Breast epithelium (tissue), 4 donors: Measurements from ENCODE around the gene SPEN. TPM values are rescaled to one million over a fixed set of nuclear protein-coding genes. Genes with fewer than 3 reads are reported as not detected.
"Not testable (repeated sequence)": the region's sequence is repeated elsewhere in the genome, so short reads cannot be mapped to it uniquely, and the experiment has no call there.

Experiments
- DNase-seq, 2 donors: peaks; one replicate each; pipeline ENCODE4 v3.0.0-alpha.2; 2019; ENCODE audit warnings: low spot score in 2 of 2
- H3K27ac ChIP-seq, 2 donors: fragments of 200-600 bp; sonication (generic) in 1 of 2; one replicate each; pipeline ENCODE4 v1.5.1; 2016 to 2019; ENCODE audit warnings: mild to moderate bottlenecking in 1 of 2
- H3K27me3 ChIP-seq, 2 donors: fragments of 200-600 bp; sonication (generic) in 1 of 2; one replicate each; pipeline versions ENCODE4 v1.5.1 to v1.6.0; 2017 to 2019; ENCODE audit warnings: control low read depth in 1 of 2, mild to moderate bottlenecking in 1 of 2
- H3K36me3 ChIP-seq: fragments of 200-600 bp; one replicate; pipeline ENCODE4 v1.5.1; 2019
- H3K4me1 ChIP-seq, 2 donors: fragments of 200-600 bp; sonication (generic); one replicate each; pipeline ENCODE4 v1.5.1; 2016 to 2019; ENCODE audit warnings: control low read depth in 1 of 2
- H3K4me3 ChIP-seq, 3 donors: fragments of 200-600 bp; sonication (generic); 1 replicate in 2 of 3; 2 replicates in 1 of 3; pipeline ENCODE4 v1.5.1; 2016 to 2019; ENCODE audit warnings: mild to moderate bottlenecking in 3 of 3, moderate library complexity in 2 of 3
- H3K9me3 ChIP-seq, 2 donors: fragments of 200-600 bp; sonication (generic) in 1 of 2; one replicate each; pipeline ENCODE4 v1.5.1; 2016 to 2019; ENCODE audit warnings: control low read depth in 1 of 2
- POLR2A ChIP-seq: fragments of 450-650 bp; IDR thresholded peaks from one replicate; pipeline ENCODE4 v1.6.1; 2016; ENCODE audit warnings: antibody characterized with exemption, mild to moderate bottlenecking, moderate library complexity
- POLR2AphosphoS5 ChIP-seq, 3 donors: sonication (generic); formaldehyde crosslinking; IDR thresholded peaks; one replicate each; pipeline ENCODE4 v1.6.1; 2017; ENCODE audit warnings: antibody characterized with exemption in 3 of 3
- intact Hi-C: fragments of 100-400 bp; cut with DNase I; formaldehyde crosslinking; loops from one replicate; pipeline ENCODE4 v1.15.1; 2023; ENCODE audit warnings: low total_unique reads
- total RNA-seq, 3 donors: library from RNA; depleted of rRNA; stranded (reverse); fragments of >200 nt; gene quantifications; one replicate each; pipeline ENCODE4 v1.1.0, GENCODE V29; 2016
- TF ChIP-seq, protein P1 (sequence below), 3 donors: fragments of 450-650 bp; IDR thresholded peaks; one replicate each; pipeline ENCODE4 v1.5.1; 2016 to 2017; ENCODE audit warnings: antibody characterized with exemption in 3 of 3, mild to moderate bottlenecking in 3 of 3, moderate library complexity in 3 of 3

Gene SPEN
- total RNA-seq, 3 donors from 2014 or later: 46.9 to 56.6 (median 51.2) TPM

DNA sequence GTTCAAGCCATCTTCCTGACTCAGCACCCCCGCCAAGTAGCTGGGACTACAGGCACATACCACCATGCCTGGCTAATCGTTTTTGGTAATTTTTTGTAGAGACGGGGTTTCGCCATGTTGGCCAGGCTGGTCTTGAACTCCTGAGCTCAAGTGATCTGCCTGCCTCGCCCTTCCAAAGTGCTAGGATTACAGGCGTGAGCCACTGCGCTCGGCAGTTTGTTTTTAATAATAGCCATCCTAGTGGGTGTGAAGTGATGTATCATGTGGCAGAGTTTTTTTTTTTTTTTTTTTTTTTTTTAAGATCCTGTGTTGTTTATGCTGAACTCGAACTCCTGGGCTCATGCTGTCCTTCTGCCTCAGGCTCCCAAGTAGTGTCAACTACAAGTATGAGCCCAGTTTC lies 51.8 kb downstream of the SPEN start:
- no peak overlapping the region for H3K4me3 ChIP-seq
- no peak overlapping the region for H3K27ac ChIP-seq
- DNase-seq: no peak
- H3K27me3 ChIP-seq: no peaks in the 10 kb centered on the region
- H3K9me3 ChIP-seq: no peaks in the 10 kb centered on the region
- intact Hi-C loops: no loop called here
- no peaks in the 10 kb centered on the region for H3K4me1 ChIP-seq
- H3K36me3 ChIP-seq: no peaks in the 10 kb centered on the region
- TF ChIP-seq POLR2AphosphoS5 (IDR thresholded peaks at IDR 0.05): no peak

DNA sequence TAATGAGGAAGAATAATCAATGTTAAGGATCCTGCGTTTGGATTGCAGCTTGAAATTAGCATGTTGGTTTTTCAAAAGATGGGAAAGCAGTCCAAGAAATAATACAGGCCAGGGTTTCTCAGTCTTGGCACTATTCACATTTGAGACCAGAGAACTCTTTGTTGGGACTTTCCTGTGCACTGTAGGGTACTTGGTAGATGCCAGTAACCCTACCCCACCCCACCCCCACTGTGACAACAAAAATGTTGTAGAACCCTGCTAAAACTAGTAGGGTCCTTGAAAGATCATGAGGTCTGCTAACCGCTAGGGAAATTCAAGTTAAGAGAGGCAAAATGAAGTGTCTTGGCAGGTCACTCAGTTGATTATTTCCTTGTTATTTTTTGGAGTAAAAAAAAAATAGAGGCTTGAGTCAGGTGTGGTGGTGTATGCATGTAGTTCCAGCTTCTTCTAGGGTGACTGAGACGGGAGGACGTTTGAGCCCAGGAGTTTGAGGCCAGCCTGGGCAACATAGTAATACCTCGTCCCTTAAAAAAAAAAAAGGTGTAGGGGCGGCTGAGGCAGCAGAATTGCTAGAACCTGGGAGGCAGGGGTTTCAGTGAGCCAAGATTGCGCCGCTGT lies 53.3 kb downstream of the SPEN start:
- Histone ChIP-seq H3K4me1 (no peaks in the 10 kb centered on the region), H3K27ac (peak overlapping the region; percentile 70), H3K9me3 (no peaks in the 10 kb centered on the region), H3K27me3 (no peaks in the 10 kb centered on the region), H3K36me3 (no peaks in the 10 kb centered on the region), H3K4me3 (no peak overlapping the region)
- intact Hi-C loops: no loop called here
- DNase-seq: no peak
- no peak for TF ChIP-seq POLR2A
- TF ChIP-seq, protein P1, sequence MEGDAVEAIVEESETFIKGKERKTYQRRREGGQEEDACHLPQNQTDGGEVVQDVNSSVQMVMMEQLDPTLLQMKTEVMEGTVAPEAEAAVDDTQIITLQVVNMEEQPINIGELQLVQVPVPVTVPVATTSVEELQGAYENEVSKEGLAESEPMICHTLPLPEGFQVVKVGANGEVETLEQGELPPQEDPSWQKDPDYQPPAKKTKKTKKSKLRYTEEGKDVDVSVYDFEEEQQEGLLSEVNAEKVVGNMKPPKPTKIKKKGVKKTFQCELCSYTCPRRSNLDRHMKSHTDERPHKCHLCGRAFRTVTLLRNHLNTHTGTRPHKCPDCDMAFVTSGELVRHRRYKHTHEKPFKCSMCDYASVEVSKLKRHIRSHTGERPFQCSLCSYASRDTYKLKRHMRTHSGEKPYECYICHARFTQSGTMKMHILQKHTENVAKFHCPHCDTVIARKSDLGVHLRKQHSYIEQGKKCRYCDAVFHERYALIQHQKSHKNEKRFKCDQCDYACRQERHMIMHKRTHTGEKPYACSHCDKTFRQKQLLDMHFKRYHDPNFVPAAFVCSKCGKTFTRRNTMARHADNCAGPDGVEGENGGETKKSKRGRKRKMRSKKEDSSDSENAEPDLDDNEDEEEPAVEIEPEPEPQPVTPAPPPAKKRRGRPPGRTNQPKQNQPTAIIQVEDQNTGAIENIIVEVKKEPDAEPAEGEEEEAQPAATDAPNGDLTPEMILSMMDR (IDR thresholded peaks at IDR 0.05): no peak

DNA sequence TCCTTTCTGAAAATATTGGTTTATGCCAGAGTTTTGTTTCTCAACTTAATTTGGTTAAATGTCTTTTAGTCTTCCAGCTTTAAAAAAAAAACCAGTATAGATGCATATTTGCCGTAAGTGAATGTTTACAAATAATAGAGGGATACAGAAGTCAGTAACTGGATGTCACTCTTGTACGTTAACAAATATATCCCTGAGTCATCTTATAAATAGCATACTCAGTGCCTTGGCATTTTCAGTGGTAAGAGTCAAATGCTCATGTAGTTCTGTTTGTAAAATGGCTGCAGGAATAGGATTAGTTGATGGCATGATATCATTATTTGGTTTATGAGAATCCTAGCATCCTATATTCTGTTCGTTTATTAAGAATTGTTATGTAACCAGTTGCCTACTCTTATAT lies 55.4 kb downstream of the SPEN start:
- no peaks in the 10 kb centered on the region for H3K9me3 ChIP-seq
- H3K4me3 ChIP-seq: no peak overlapping the region
- DNase-seq: no peak
- no peaks in the 10 kb centered on the region for H3K36me3 ChIP-seq
- H3K4me1 ChIP-seq: no peaks in the 10 kb centered on the region
- no peaks in the 10 kb centered on the region for H3K27me3 ChIP-seq
- TF ChIP-seq, protein P1 (IDR thresholded peaks at IDR 0.05): no peak
- no peak for TF ChIP-seq POLR2AphosphoS5 (IDR thresholded peaks at IDR 0.05)
- TF ChIP-seq POLR2A: no peak
- intact Hi-C loops: no loop called here
- H3K27ac ChIP-seq: no peak overlapping the region

DNA sequence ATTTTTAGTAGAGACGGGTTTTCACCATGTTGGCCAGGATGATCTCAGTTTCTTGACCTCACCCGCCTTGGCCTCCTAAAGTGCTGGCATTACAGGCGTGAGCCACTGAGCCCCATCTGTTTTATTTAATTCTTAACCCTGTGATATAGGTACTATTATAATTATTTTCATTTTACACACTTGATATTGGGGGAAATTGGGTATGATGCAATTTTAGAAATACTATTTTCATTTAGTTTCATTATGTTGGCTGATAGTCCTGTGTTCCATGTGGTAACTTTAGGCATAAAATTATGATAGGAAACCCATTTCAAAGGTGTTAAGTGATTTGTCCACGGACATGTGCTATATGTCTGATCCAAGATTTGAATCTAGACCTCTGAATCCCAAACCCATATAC lies 61.1 kb downstream of the SPEN start:
- no peak for DNase-seq
- no peaks in the 10 kb centered on the region for H3K9me3 ChIP-seq
- H3K36me3 ChIP-seq: no peaks in the 10 kb centered on the region
- no peak overlapping the region for H3K27ac ChIP-seq
- intact Hi-C loops: no loop called here
- no peaks in the 10 kb centered on the region for H3K27me3 ChIP-seq
- H3K4me3 ChIP-seq: no peak overlapping the region
- no peak for TF ChIP-seq POLR2AphosphoS5 (IDR thresholded peaks at IDR 0.05)
- TF ChIP-seq, protein P1 (IDR thresholded peaks at IDR 0.05): no peak
- no peak for TF ChIP-seq POLR2A
- no peaks in the 10 kb centered on the region for H3K4me1 ChIP-seq

DNA sequence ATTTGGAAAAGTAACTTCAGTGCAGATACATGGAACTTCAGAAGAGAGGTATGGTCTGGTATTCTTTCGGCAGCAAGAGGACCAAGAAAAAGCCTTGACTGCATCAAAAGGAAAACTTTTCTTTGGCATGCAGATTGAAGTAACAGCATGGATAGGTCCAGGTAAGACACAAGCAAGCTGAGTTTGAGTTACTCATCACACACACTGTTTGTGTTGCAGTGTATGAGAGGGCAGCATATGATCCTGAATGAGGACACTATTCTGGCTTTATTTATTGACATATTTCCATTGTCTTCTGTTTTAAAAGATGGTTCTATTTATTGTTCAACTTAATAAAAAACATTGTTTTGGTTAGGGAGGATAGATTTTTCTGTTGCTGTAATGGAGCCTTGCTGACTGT lies 63.6 kb downstream of the SPEN start:
- Histone ChIP-seq H3K4me3 (no peak overlapping the region), H3K4me1 (no peaks in the 10 kb centered on the region), H3K9me3 (no peaks in the 10 kb centered on the region), H3K36me3 (no peaks in the 10 kb centered on the region), H3K27me3 (no peaks in the 10 kb centered on the region), H3K27ac (no peak overlapping the region)
- no peak for DNase-seq
- TF ChIP-seq POLR2A (no peak), POLR2AphosphoS5 (IDR thresholded peaks at IDR 0.05) (no peak)
- TF ChIP-seq, protein P1 (IDR thresholded peaks at IDR 0.05): no peak
- intact Hi-C loops: no loop called here

DNA sequence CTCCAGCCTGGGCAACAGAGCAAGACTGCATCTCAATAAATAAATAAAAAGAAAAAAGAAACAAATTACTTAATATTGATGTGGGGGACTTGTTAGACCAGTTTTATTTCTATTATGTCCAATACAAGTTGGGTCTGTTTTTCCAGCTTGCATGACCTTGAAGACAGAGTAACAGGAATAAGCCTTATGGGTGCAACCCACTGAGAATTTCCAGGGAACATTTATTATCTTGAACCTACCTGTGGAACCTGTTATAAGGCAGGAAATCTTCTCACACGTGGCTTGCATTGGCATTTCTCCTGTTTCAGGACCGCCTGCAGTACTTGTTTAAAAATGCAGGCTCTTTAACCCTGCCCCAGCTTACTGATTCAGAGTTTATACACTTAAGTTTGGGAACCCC lies 64.4 kb downstream of the SPEN start:
- H3K27ac ChIP-seq: no peak overlapping the region
- no peaks in the 10 kb centered on the region for H3K9me3 ChIP-seq
- no peak for TF ChIP-seq POLR2A
- TF ChIP-seq, protein P1 (IDR thresholded peaks at IDR 0.05): no peak
- TF ChIP-seq POLR2AphosphoS5 (IDR thresholded peaks at IDR 0.05): no peak
- DNase-seq: no peak
- no peaks in the 10 kb centered on the region for H3K36me3 ChIP-seq
- no peak overlapping the region for H3K4me3 ChIP-seq
- intact Hi-C loops: no loop called here
- no peaks in the 10 kb centered on the region for H3K4me1 ChIP-seq
- no peaks in the 10 kb centered on the region for H3K27me3 ChIP-seq

DNA sequence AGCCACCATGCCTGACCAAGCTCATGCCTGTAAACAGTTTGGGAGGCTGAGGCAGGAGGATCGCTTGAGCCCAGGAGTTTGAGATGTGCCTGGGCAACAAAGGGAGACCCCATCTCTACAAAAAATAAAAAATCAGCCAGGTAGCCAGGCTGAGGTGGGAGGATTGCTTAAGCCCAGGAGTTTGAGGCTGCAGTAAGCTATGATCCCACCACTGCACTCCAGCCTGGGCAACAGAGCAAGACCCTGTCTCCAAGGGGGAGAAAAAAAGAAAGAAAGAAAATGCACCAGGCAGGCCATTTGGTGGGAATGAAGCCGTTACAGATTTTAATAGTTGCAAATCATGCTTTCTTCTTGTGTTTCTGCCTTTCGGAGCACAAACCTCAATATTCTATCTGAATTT lies 66.1 kb downstream of the SPEN start:
- DNase-seq, H3K4me3 ChIP-seq, H3K36me3 ChIP-seq, intact Hi-C loops, H3K27ac ChIP-seq, H3K9me3 ChIP-seq, H3K4me1 ChIP-seq, H3K27me3 ChIP-seq: not testable (repeated sequence)
